ENCODE measurements around the gene HEXB.

DNA sequence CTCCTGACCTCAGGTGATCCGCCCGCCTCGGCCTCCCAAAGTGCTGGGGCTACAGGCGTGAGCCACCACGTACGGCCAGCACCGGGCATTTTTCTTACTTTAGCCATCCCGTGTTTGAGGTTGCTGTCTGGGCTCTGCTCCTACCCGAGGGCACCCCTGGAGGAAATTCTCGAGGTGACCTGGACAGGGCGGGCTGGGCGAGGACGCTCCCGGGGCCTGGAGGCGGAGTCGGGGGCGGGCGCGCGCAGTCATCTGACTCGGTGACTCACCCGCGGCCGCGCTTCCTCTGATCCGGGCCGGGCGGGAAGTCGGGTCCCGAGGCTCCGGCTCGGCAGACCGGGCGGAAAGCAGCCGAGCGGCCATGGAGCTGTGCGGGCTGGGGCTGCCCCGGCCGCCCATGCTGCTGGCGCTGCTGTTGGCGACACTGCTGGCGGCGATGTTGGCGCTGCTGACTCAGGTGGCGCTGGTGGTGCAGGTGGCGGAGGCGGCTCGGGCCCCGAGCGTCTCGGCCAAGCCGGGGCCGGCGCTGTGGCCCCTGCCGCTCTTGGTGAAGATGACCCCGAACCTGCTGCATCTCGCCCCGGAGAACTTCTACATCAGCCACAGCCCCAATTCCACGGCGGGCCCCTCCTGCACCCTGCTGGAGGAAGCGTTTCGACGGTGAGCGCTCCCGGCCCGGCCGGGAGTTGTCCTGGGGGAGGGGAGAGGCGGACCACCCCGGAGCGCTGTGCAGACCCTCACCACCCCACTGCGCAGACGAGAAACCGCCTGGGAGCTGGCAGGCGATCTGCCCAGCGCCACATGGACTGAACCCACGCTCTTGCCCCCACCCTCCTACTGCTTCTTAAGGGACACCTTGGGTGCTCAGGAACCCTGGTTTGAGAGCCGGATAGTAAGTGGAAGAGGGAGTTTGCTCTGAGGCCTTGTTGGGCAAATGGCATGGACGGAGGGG, at the start of gene HEXB:
- TF ChIP-seq, protein P1, sequence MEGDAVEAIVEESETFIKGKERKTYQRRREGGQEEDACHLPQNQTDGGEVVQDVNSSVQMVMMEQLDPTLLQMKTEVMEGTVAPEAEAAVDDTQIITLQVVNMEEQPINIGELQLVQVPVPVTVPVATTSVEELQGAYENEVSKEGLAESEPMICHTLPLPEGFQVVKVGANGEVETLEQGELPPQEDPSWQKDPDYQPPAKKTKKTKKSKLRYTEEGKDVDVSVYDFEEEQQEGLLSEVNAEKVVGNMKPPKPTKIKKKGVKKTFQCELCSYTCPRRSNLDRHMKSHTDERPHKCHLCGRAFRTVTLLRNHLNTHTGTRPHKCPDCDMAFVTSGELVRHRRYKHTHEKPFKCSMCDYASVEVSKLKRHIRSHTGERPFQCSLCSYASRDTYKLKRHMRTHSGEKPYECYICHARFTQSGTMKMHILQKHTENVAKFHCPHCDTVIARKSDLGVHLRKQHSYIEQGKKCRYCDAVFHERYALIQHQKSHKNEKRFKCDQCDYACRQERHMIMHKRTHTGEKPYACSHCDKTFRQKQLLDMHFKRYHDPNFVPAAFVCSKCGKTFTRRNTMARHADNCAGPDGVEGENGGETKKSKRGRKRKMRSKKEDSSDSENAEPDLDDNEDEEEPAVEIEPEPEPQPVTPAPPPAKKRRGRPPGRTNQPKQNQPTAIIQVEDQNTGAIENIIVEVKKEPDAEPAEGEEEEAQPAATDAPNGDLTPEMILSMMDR (IDR thresholded peaks at IDR 0.05) = no peak
- peak in 1 of 2 donors; percentile 94 for TF ChIP-seq POLR2A (IDR thresholded peaks at IDR 0.05)
